Right kidney (tissue), 1 donor: ENCODE data around the gene SCUBE3.

Experiments used
- DNase-seq: peaks from one replicate; pipeline ENCODE4 v3.0.0-alpha.2; 2016

The SCUBE3 gene

GRCh38 chr6:35209622-35210247 is 4.0 kb upstream of the SCUBE3 start:
- DNase-seq = no peak

GRCh38 chr6:35213298-35213791 is 411 bp upstream of the SCUBE3 start:
- peak; percentile 75 for DNase-seq

GRCh38 chr6:35214869-35215664 is 1.3 kb downstream of the SCUBE3 start:
- DNase-seq = peak; percentile 39

GRCh38 chr6:35215665-35216411 is 2.1 kb downstream of the SCUBE3 start:
- no peak for DNase-seq

GRCh38 chr6:35216412-35216732 is 2.6 kb downstream of the SCUBE3 start:
- no peak for DNase-seq

- DNase-seq = no peak
Observed at GRCh38 chr6:35216851-35217811, 3.4 kb downstream of the SCUBE3 start.

- no peak for DNase-seq
Observed at GRCh38 chr6:35218021-35218420, 4.3 kb downstream of the SCUBE3 start.

GRCh38 chr6:35218456-35218855 is 4.7 kb downstream of the SCUBE3 start:
- no peak for DNase-seq

- no peak for DNase-seq
Observed at GRCh38 chr6:35219683-35220326, 6.0 kb downstream of the SCUBE3 start.

- no peak for DNase-seq
Observed at GRCh38 chr6:35220711-35221110, 7.0 kb downstream of the SCUBE3 start.

GRCh38 chr6:35223396-35223795 is 9.6 kb downstream of the SCUBE3 start:
- no peak for DNase-seq

GRCh38 chr6:35224720-35225119 is 11.0 kb downstream of the SCUBE3 start:
- DNase-seq = no peak

- no peak for DNase-seq
Observed at GRCh38 chr6:35228481-35228880, 14.7 kb downstream of the SCUBE3 start.

- no peak for DNase-seq
Observed at GRCh38 chr6:35229304-35229703, 15.5 kb downstream of the SCUBE3 start.

GRCh38 chr6:35230498-35230897 is 16.7 kb downstream of the SCUBE3 start:
- no peak for DNase-seq

GRCh38 chr6:35230950-35231349 is 17.2 kb downstream of the SCUBE3 start:
- DNase-seq = no peak

GRCh38 chr6:35231563-35231962 is 17.8 kb downstream of the SCUBE3 start:
- no peak for DNase-seq

- no peak for DNase-seq
Observed at GRCh38 chr6:35234901-35235300, 21.1 kb downstream of the SCUBE3 start.

- no peak for DNase-seq
Observed at GRCh38 chr6:35236223-35236622, 22.5 kb downstream of the SCUBE3 start.

GRCh38 chr6:35237476-35237875 is 23.7 kb downstream of the SCUBE3 start:
- no peak for DNase-seq

GRCh38 chr6:35238843-35239289 is 25.1 kb downstream of the SCUBE3 start:
- DNase-seq = peak; percentile 22
